HG03460 (cell line): ENCODE data around the gene FIGN.

Experiments used
- ATAC-seq: cut with Tn5 transposase; IDR thresholded peaks from one replicate; pipeline ENCODE4 v1.9.1; 2021; ENCODE audit not compliant: unreplicated experiment

FIGN gene, protein sequence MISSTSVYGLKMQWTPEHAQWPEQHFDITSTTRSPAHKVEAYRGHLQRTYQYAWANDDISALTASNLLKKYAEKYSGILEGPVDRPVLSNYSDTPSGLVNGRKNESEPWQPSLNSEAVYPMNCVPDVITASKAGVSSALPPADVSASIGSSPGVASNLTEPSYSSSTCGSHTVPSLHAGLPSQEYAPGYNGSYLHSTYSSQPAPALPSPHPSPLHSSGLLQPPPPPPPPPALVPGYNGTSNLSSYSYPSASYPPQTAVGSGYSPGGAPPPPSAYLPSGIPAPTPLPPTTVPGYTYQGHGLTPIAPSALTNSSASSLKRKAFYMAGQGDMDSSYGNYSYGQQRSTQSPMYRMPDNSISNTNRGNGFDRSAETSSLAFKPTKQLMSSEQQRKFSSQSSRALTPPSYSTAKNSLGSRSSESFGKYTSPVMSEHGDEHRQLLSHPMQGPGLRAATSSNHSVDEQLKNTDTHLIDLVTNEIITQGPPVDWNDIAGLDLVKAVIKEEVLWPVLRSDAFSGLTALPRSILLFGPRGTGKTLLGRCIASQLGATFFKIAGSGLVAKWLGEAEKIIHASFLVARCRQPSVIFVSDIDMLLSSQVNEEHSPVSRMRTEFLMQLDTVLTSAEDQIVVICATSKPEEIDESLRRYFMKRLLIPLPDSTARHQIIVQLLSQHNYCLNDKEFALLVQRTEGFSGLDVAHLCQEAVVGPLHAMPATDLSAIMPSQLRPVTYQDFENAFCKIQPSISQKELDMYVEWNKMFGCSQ

GRCh38 chr2:163735685-163736432, at the start of gene FIGN:
FIGN (minus strand) TSS chr2:163736008; CDS start chr2:163734927, 1,081 bp downstream.
- ATAC-seq, result no peak

GRCh38 chr2:163785162-163785561, 49.4 kb upstream of the FIGN start:
- ATAC-seq, result no peak

GRCh38 chr2:163779970-163780597, 44.3 kb upstream of the FIGN start:
- no peak for ATAC-seq

DNA sequence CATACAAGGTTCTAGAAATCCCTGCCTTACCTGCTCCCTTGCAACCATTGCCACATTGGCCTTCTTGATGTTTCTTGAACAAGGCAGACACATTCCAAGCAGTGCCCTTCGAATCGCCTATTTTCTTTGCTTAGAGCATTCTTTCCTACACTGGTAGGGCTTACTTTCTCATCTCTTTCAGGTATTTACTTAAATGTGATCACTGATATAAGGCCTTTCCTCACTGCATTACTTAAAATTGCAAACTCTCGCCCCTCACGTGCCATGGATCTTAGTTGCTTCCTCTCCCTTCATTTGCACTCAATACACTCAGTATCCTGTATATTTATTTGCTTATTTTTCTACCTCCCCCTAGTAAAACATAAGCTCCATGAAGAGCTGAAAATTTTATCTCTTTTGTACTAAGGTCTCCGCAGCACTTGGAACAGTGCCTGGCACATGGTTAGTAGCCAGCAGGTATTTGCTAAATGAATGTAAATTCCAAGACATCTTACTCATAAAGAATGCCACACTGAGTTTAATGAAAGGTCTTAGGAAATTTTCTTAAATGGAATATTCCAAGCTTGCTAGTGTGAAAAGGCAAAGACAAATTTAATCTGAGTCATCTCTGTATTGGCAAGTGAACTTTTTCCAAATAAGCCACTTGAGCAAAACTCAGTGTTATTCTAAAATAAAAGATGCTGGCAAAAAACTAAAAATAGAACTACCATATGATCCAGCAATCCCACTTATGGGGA, 42.4 kb upstream of the FIGN start:
- no peak for ATAC-seq

- no peak for ATAC-seq
Measured at GRCh38 chr2:163775304-163775703, 39.5 kb upstream of the FIGN start.

- no peak for ATAC-seq
Measured at GRCh38 chr2:163774862-163775261, 39.1 kb upstream of the FIGN start.

- ATAC-seq, result no peak
Measured at GRCh38 chr2:163773276-163773675, 37.5 kb upstream of the FIGN start.

GRCh38 chr2:163771596-163771995, 35.8 kb upstream of the FIGN start:
- ATAC-seq, result no peak

- no peak for ATAC-seq
Measured at GRCh38 chr2:163768881-163769695, 33.3 kb upstream of the FIGN start.

- no peak for ATAC-seq
Measured at GRCh38 chr2:163767097-163767496, 31.3 kb upstream of the FIGN start.

DNA sequence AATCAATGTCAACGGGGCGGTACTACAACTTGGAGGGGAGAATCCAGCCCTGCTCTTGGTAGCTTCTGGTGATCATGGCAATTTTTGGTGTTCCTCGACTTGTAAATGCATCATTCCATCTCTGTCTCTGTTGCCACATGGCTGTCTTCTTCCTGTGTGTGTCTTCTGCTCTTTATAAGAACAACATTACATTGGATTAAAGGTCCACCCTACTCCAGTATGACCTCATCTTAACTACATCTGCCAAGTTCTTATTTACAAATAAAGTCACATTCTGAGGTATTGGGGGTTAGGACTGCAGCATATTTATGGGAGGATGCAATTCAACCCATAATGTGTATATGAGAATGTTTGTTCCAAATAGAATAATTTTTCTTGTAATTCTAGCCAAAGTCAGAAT, 28.8 kb upstream of the FIGN start:
- no peak for ATAC-seq

DNA sequence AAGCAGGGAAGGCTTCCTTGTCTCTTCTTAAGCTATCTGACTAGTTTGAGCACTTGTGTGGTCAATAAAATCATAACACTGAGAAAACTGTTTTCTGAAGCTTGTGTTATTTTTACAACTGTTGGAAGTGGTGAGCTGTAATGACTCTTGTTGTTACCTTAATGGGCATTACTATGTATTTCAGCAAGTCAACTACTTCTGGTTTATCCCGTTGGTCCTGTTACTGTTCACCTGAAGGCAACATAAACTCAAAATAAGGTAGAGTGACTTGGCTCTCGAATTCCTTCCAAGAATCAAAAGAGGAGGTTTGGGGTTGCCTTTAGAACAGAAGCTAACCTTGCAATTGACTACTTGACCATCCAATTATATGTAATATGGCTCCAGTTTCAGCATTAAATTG, 23.2 kb upstream of the FIGN start:
- ATAC-seq, result no peak

DNA sequence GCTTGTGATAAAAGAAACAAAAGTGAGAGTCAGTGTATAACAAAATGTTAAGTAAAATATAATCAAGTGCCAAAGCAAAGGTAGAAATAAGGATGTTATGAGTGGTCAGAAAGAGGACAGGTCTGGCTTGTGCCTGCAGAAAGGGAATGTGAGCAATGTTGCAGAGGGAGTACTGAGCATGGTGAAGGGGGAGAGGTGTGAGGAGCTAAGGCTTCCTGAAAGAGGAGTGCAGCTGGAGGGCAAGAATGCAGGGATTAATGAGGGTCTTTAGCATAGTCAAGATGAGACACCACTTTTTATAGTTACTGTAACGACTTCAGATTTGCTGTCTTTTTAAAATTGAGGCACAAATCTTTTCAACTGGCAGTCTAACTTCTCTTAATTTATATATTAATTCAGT, 22.0 kb upstream of the FIGN start:
- ATAC-seq, result no peak

- no peak for ATAC-seq
Measured at GRCh38 chr2:163756588-163756987, 20.8 kb upstream of the FIGN start.

GRCh38 chr2:163755366-163755765, 19.6 kb upstream of the FIGN start:
- ATAC-seq, result no peak

DNA sequence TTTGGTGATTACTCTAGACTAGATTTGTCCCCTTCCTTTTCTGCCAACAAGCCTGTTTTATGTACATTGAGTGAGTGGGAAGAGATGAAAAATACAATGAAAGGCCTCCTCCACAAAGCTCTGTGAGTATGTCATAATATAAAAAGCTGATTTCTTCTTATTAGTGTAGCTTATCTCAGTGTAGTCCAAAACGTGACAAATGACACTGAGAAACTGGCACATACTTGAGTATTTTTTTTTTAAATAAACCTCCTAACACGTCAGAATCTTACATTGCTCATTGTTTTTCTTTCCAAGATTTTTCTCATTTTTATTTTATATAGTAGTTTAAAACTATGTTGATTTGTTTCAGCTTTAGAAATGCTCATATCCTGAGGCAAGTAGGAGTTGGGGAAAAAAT, 17.9 kb upstream of the FIGN start:
- ATAC-seq, result no peak

GRCh38 chr2:163752267-163752666, 16.5 kb upstream of the FIGN start:
- ATAC-seq, result no peak

DNA sequence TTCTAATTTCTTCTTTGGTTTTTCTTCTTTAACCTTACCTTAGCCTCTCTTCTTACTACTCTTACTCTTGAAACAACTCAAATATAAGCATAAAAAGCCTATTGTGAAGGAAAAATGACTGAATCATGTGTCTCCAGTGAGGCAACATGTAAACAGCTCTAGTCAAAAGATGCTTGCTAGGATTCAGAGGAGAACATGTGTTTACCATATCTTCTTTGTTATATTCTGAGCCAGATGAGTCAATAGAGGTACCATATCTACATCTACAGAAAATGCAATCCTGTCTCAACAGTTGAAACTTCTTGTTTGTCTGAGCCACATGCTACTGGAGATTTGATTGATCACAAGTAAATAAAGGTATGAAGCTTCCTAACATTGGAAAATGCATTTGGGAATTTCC, 15.9 kb upstream of the FIGN start:
- no peak for ATAC-seq

DNA sequence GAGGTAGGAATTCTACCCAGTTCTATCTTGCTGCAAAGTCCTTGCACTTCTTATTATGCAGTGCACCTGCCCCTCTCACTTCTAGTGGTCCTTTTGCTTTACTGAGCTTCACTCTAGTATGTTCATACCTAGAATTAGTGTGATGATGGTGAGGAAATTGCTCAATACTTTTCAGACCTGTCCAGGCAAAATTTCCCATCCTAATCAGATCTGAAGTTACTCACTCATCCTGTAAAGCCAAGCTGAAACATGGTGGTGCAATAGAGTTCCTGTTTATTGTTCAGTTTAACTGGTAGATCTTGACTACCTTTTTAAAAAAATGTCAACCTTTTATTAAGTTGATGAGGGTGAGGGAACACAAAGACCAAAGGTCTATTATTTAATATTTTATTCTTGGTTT, 12.6 kb upstream of the FIGN start:
- no peak for ATAC-seq

- ATAC-seq, result no peak
Measured at GRCh38 chr2:163741435-163741834, 5.6 kb upstream of the FIGN start.
